ENCODE measurements around the gene ITPK1.

The ITPK1 gene

DNA sequence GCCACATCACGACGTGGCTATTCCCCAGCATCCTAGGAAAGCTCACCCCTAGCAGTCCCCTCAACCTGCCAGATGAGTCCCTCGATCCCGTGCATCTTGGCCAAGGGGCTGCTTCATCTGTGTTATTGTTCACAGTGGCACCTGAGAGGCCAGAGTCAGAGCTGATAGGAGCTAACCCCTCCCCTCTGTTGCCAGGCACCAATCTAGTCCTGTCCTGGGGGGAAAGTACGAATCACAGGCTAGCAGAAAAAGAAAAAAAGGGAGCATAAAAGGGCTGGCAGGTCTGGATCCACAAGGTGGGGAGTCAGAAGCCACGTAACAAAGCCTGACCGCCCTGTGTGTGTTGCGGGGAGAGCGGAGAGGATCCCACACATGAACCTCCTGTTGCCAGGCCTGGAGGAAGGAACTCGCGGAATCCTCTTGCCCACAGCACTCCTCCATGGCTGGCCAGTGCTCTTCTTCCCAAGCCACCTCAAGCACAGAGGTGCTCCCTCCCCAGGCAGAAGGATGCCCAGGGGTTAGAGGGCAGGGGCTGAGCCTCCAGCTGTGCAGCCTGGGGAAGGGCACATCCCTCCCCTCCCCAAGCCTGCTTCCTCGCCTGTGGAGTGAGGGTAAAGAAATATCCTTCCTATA, 91.8 kb downstream of the ITPK1 start:
- no peak for DNase-seq

DNA sequence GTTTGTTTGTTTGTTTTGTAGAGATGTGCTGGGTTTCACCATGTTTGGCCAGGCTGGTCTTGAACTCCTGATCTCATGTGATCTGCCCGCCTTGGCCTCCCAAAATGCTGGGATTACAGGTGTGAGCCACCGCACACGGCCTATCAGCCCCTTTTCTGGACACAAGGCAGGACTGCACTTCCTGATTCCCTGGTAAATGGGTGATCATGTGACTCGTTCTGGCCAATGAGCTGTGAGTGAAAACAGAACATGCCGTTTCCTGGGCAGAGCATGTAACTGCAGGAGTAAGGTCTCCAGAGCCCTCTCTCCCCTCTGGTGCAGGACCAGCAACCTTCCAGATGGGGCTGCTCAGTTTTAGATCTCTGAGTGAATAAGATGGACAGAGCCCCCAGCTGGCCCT, 92.7 kb downstream of the ITPK1 start:
- peak; percentile 21 for DNase-seq

DNA sequence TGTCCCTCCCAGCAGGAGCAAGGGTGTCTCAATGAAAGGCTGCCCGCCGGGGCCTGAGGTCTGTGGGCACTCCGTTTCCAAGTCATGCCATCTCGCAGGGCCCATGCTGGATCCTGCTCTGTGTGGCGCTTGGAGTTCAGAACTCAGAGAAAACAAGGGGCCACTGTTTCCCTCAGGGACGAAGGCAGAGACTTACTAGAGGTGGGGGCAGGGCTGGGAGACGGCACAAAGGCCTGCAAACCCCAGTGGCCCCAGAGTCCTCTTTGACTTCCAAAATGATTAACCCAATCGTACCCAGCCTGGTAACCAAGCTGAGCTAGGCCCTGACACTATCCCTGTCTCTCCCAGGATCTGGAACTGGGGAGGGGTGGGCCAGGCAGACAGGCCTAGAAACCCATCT, 95.8 kb downstream of the ITPK1 start:
- DNase-seq: no peak

DNA sequence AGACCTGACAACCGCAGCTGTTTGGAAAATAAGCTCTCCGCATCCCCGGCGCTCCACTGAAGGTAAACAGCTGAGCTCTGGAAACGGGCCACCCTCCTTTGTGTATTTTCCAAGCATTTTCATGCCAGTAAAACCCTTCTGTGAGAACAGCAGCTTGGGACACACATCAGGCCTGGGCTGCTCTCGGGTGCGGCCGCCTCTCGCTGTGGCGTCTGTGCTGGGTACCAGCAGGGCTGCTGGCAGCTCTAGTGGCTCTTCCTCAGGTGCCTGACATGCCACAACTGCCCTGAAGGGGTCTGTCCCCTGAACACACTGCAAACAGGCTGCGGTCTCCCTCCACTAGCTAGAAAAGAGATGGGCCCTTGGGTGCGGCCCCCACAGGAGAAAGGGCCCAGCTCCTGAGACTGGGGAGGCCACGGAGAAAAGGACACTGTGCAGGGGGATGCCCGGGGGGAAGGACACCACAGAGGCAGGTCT, 96.3 kb downstream of the ITPK1 start:
- DNase-seq: no peak

DNA sequence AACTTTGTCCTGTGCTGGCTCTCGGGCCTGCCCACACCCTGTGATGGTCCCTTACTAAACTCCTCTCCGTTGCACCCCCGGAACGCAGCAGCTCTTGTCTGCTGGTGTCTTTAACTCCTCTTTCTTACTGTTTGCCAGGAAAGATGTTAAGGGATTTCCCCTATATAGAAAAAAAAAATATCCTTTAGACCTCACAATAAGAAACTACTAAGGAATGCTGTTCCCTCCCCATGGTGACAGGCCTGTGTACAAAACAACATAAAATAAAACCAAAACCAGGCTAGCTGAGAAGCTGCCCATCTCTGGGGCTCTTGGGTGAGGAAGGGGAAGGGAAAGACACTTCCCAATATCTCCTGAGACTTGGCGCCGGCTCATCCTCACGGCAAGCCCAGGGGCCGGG, 97.4 kb downstream of the ITPK1 start:
- DNase-seq: no peak

DNA sequence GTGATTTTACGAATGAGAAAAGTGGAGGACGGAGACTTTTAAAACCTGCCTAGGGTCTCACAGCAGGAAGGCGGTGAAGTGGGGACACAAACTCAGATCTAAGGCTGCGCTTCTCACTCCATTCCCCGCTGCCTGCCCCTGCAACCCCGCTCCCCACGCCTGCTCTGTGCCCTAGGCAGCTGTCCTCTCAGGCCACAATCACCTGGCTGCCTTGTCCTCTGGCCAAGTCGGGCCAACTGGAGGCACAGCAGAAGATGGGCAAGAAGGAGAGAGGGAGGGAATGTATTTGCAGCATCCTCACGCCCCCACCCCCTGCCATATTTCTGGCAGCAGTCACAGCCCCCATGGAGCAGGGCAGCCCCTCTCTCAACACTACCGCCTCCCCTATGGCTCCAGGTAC, 97.8 kb downstream of the ITPK1 start:
- DNase-seq: no peak

DNA sequence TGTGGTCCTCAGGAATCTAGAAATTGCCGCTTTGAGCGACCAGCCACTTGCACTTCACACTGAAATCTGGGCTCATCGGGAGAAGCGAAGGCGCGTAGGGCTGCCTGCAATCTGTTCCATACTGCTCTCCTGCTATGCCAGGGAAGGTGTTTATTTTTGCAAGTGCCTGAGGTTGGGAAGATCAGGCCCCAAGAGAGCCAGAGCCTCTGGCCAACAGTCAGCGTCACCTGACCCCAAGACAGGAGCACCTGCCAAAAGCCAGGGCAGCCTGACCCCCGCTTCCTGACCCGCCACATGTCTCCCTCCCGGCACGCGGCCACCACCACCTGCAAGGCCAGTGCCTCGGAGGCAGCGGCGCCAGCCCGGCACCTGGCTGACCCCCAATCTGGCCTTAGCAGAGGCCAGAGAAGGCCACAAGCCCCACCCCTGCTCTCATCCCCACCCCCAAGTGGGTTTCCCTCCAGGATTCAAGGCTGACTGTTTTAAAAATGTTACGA, 98.4 kb downstream of the ITPK1 start:
- DNase-seq: no peak

DNA sequence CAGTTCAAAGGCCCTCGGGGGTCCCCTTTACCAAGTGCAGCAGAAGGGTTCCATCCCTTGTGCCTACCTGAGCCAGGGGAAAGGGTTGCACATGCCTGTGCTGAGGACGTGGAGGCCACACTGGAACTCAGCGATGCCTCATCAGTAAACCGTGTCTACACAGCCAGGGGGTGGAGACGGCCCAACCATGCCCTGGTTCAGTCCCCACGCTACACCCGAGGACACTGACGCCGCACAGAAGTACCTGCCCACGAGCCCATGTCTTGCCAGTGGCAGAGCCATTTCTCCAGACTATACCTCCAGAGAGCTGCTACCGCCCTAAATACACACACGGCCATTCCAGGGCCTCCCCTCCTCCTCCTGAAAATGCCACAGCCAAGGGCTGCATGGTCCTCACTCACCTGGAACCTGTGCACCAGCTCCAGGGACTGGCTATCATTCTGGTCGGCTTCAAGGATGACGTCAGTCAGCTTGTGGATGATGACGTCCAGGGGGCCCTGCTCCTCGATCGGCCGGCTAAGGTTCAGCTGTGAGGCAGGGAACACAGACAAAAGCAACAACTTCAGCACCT, 99.4 kb downstream of the ITPK1 start:
- no peak for DNase-seq

DNA sequence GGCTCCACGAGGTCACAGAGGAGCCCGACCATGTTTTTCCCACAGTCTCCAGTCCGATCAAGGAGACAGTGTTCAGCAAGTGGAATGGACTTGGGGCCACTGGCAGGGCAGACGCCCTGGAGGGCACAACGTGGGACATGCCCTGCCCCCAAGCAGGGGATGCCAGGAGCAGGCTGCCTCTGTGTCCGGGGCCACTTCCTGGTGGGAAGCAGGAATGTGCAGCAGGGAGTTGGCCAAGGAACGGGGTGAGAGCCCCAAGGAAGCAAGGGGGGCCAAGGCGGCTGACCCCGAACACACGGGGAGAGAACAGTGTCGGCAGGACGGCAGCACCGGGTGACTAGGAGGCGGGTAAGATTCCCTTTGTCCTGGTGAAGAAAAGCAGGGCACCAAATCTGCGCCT, 100.2 kb downstream of the ITPK1 start:
- no peak for DNase-seq

DNA sequence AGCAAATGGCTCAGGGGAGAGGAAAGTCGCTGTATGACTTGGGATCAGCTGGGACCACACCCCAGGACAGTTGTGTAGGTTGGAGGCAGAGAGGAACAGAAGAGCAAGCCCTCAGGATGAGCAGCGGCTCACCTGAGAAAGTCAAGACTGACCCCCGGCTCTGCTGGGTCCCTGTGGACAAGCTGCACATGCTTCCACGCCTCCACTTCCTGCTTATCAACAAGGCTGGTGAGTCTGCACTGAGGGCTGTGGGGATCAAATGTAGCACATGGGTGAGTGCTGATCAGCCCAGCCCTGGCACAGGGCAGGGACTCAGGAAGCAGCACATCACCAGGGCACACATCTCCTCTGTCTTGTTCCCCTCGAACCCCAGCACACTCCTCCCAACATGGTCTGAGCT, 100.7 kb downstream of the ITPK1 start:
- DNase-seq: no peak

DNA sequence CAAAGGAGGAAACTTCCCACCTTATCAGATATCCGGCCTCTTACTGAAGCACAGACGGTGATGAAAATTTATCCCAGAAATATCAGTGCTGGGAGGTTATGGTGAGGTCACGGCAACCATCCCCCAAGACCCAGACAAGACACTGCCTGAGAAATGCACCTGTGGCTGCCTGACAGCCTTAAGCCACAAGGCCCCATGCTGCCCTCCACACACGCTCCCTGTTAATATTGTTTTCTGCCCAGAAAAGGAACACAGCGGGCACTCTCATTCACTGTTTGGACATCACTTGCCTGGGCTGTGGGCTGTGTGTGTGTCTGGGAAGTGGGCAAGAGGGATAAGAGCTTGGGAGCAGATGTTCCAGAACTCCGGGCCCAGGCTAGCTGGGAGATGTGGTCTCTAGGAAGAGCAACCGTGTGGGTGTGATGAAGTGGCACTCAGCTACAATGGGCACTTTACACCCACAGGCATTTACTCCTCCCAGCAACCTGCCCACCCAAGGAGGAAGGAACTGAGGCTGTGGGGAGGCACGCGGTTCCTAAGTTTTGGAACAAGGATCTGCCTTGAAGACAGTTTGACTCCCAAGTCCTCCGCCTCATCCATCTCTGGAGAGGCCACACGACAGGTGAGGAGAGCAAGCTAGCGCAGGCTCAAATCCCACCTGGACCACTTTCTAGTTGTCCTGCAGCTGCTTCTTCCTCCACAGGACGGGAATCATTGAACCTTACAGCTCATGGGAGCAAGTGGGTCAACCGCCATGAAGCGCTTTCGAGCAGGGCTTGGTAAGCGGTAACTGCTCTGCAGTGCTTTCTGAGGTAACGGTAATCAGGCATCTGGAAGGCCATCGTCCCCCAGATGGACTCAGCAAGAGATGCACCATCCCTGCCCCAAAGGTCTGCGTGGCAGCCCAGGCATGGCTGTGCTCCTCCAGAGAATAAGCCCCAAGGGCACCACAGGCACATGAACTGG, 101.4 kb downstream of the ITPK1 start:
- DNase-seq: peak; percentile 19

DNA sequence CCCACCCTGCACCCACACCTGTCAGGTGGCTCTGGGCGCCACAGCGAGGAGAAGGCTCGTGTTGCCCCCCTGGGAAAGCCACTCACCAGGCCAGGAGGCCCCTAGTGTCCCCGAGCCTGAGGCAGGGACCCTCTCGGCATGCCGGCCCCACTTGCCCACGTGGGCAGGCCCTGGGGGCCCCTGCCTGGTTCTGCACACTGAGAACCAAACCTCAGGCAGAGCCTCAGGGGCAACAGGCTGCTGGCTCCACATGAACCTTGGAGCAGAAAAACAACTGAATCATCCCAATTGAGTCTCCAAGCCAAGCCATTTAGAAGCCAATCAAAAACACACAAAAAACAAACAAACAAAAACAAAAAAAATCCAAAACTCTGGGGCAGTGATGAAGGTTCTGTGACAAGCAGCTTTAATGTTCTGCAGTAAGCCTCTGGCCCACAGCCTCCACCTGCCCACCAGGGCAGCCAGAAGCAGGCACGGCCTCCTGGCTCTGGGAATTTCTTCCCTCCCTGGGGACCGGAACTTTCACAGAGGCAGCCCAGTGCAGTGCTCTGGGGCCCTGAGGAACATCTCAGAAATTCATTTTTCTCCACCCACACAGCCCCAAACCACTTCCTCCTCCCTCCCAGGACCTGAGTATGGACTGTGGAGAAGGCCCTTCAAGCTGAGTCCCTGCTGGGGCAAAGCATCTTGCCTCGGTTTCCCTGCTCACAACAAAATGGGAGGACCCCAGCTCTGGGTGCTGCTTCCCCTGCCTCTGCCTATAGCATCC, 102.6 kb downstream of the ITPK1 start:
- DNase-seq: no peak

DNA sequence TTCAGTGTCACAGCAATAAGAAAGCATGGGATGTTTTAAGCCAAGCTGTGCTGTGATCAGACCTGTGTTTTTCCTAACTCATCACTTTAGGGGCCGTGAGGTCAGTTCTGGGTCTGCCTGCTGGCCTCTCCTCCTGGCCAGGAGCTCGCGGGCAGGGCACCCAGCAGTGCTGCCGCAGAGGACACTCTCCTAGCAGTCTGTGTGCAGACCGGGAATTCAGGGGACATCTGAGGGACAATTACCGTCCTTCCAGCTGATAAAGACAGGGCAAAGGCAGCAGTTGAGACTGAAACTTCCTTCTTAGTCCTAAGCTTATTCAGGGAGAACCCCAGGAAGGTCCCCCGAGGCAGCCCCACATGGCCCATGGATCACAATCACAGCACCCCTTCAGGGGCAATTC, 103.2 kb downstream of the ITPK1 start:
- DNase-seq: no peak

DNA sequence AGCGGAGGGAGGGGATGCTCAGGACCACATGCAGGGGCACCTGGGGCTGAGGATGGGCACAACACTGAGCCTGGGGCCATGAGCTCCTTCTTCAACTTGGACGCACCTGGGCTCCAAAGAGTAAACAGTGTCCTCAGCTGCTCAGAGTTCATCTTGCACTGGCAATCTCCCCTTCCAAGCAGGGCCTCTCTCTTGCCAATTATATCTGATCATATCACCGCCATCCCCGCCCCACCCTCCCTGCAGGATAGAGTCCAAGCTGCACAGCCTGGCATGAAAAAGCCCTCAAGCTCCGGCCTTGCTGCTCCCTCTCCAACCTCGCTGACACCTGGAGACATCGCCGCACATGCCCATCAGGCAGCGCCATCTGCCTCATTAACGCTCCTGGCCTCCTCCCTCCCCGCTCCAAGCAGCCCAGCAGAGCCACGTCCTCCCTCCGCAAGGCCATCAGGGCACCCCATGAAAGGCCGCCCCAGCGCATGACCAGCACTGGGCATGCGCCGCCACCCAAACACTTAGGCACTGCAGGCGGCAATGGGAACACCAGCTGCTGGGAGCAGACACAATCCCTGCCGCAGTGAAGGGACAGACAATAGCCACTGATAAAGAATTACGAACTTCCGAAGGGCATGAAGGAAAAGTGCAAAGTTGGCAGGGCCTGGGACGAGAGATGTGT, 103.9 kb downstream of the ITPK1 start:
- peak; percentile 85 for DNase-seq

DNA sequence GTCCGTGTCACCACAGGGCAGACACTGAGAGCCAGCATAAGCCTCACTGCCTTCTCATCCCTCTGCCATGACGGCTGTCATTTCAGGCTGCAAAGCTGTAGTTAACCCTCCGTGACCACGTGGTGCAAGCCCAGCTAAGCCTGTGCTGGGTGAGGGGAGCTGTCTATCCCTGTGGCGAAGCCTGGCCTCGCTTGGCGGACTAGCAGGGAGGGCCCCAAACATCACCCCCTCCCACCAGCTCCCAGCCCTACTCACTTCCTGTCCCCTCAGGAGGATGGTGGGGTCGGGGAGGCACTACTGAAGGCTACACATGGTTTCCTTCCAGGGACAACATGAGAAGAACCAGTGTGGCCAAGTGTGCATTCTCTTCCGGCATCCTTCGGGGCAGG, 104.6 kb downstream of the ITPK1 start:
- no peak for DNase-seq

DNA sequence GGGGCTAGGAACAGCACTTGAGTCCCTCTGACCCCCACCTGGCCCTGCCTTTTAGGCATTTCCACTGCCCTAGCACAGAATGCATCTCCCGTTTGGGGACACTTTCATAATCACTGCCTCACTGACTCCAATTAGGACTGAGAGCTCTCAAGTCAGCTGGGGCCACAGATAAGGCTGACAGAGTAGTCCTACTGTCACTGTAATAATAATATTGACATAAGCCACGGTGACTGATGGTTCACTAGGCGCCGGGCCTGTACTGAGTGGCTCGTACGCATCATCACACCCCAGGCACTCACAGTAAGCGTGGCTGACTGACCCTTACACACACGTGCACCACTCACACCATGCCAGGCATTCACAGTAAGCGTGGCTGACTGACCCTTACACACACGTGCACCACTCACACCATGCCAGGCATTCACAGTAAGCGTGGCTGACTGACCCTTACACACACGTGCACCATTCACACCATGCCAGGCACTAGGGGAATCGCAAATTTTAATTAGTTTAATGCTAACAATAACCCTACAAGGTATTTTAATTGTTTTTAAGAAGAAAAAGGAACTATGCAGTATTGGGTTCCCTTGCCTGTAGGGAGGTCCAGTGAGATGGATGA, 105.1 kb downstream of the ITPK1 start:
- DNase-seq: peak; percentile 92

DNA sequence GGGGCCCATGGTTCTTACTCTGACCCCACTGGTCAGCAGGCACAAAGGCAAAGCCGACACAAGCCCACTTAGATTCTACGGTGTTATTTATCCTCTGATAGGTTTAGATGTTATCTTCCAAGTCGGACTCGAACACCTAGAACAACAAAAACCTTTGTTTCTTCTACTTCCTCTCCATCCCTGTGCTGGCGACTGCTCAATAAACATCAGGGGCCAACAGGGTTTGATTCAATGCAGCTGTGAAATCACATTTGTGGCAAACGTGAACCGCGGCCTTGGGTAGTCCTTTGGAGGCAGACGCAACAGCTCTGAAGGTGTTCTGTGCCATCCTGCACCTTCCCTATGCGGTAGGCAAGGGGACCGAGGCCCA, 105.6 kb downstream of the ITPK1 start:
- DNase-seq: no peak

DNA sequence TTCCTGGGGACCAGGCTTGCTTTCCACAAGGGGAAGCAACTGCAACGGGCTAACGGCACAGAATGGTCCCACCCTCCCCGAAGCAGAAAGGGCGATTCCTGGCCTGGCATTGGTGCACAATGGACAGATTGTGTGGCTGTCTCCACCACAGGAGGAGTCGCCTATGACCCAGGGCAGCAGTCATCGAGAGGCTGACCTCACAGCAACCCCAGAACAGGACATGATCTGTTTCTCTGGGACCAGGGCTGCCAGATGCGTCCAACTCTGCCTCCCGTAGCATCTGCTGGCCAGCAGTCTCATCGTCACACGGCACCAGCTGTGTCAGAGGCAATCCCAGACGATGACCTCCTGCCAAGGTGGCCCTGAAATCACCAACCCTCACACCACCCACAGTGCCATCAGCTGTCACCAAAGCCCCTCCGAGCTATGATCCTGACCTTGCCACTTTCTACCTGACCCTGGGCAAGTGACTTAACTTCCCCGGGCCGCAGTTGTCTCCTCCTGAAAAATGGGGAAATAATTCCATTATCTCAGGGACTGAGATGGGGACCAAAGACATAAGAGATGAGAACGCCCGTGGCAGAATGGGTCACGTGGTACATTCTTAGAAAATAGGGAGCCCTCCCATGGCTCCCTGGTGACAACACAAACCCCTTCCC, 106.1 kb downstream of the ITPK1 start:
- no peak for DNase-seq

DNA sequence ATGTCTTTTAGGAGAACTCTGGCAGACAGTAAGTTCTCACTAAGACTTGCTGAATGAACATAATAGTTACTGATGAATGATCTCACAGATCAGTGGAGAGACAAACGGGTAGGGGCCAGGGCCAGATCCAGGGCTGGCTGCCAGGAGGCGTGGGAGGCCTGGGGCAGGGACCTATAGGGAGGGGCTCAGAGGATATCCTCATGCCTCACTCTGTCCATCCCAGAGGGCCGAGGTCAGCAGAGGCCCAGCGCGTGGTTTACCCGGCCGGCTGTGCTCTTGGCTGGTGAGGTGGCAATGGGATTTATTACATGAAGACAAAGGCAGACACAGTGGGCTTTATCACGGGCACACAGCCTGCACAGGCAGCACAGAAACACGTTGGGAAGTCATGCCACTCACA, 107.3 kb downstream of the ITPK1 start:
- DNase-seq: no peak

DNA sequence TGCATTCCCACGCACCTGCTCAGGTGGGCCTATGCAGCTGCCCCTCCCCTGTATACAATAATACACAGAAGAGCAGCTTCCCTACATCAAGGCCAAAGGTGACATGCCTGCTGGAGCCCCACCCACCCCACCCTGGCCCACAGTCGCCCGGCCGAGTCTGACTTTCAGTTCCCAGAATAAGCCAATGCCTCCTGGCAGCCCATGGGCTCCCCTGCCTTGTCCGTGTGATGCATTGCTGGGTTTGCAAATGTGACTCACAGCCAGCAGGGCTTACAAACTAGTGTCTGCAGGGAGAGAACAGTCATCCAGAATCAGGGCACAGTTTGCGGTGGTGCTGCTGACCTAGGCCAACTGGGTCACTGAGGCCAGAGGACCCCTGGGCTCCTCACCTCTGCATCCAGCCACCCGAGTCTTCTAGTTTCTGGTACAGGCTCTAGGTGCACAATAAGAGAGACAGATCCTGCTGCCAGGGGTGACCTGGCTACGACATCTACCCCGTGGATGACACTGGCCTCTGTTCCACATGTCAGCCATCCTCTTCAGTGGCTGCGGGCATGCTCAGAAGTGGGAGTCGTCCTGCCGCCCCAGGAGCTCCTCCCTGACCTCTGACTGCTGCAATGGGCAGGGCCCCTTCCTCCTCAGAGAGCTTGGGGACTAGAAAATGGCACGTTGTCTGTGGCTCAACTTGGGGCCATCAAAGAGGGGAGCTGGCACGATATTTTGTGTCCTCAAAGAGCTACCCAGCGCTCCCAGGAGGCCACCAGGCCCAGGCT, 108.3 kb downstream of the ITPK1 start:
- DNase-seq: no peak

Data from NCI-H510A treated with DMSO at 0.1 percent for 48 hours (cell line).